Endothelial cell of umbilical vein (primary cell): Measurements from ENCODE around the gene RELL1.

Source experiments
- CTCF ChIP-seq, 2 donors: IDR thresholded peaks; 1 replicate in 1 of 2; 2 replicates in 1 of 2; pipeline ENCODE4 v1.5.1; 2011; ENCODE audit warnings: low read length in 2 of 2, mild to moderate bottlenecking in 2 of 2, moderate library complexity in 2 of 2, control low read depth in 1 of 2, inconsistent platforms in 1 of 2, low read depth in 1 of 2; ENCODE audit not compliant: insufficient read depth in 1 of 2; ENCODE audit errors: extremely low read depth in 1 of 2
- EZH2 ChIP-seq: IDR thresholded peaks from 2 replicates; pipeline ENCODE4 v1.6.1; 2012; ENCODE audit warnings: borderline replicate concordance, low read depth, mild to moderate bottlenecking, moderate library complexity, low read length, inconsistent platforms; ENCODE audit not compliant: severe bottlenecking
- FOS ChIP-seq: IDR thresholded peaks from 2 replicates; pipeline ENCODE4 v1.6.1; 2011; ENCODE audit warnings: mild to moderate bottlenecking, low read length, moderate library complexity, borderline replicate concordance; ENCODE audit not compliant: insufficient read depth
- GATA2 ChIP-seq: IDR thresholded peaks from 2 replicates; pipeline ENCODE4 v1.7.0; 2011; ENCODE audit warnings: low read depth, mild to moderate bottlenecking, moderate library complexity, mixed read lengths, low read length; ENCODE audit not compliant: insufficient read length, insufficient read depth
- JUN ChIP-seq: IDR thresholded peaks from 2 replicates; pipeline ENCODE4 v1.6.1; 2011; ENCODE audit warnings: borderline replicate concordance, low read depth; ENCODE audit not compliant: insufficient read length, insufficient read depth
- MAX ChIP-seq: IDR thresholded peaks from 2 replicates; pipeline ENCODE4 v1.6.1; 2011; ENCODE audit not compliant: insufficient read depth, insufficient read length
- MYC ChIP-seq: IDR thresholded peaks from one replicate; pipeline ENCODE4 v1.6.1; 2011; ENCODE audit warnings: mild to moderate bottlenecking, low read depth, low read length
- POLR2A ChIP-seq: IDR thresholded peaks from 2 replicates; pipeline ENCODE4 v1.6.1; 2012; ENCODE audit warnings: low read depth, mild to moderate bottlenecking, control low read depth, low read length
- POLR2AphosphoS5 ChIP-seq: IDR thresholded peaks from 2 replicates; pipeline ENCODE4 v1.6.1; 2012; ENCODE audit warnings: low read depth, mild to moderate bottlenecking, control low read depth, low read length, moderate library complexity; ENCODE audit not compliant: insufficient read depth

GRCh38 chr4:37641352-37641751 lies 44.8 kb downstream of the RELL1 start:
- TF ChIP-seq CTCF (IDR thresholded peaks at IDR 0.05; ENCODE audit: extremely low read depth in 1 of 2, insufficient read depth in 1 of 2, low read depth in 1 of 2, low read length in 2 of 2) (no peak), MYC (no peak), EZH2 (no peak), JUN (no peak), FOS (no peak), POLR2A (no peak), POLR2AphosphoS5 (no peak), MAX (no peak), GATA2 (no peak)
